Measurements from ENCODE around the gene NR4A3.

DNA sequence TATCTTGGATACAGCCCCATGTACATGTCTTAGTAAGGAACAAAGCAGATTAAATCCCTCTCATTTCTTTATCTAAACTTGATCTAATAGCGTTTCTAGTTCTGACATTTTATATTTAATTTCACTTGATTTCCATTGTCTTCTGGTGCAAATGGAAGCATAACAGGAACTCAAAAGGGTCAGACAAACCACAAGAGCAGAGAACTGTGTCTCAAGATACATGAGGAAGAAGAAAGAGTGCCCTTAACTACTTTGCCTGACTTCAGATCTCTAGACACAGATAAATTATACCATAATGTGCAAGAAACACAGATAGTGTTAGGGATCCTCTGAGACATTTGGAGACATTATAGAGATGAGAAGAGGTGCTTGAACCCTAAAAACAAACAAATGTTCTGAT is 64.1 kb downstream of the NR4A3 start:
- TF ChIP-seq, protein P1, sequence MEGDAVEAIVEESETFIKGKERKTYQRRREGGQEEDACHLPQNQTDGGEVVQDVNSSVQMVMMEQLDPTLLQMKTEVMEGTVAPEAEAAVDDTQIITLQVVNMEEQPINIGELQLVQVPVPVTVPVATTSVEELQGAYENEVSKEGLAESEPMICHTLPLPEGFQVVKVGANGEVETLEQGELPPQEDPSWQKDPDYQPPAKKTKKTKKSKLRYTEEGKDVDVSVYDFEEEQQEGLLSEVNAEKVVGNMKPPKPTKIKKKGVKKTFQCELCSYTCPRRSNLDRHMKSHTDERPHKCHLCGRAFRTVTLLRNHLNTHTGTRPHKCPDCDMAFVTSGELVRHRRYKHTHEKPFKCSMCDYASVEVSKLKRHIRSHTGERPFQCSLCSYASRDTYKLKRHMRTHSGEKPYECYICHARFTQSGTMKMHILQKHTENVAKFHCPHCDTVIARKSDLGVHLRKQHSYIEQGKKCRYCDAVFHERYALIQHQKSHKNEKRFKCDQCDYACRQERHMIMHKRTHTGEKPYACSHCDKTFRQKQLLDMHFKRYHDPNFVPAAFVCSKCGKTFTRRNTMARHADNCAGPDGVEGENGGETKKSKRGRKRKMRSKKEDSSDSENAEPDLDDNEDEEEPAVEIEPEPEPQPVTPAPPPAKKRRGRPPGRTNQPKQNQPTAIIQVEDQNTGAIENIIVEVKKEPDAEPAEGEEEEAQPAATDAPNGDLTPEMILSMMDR (IDR thresholded peaks at IDR 0.05; ENCODE audit: low read length), result no peak
- TF ChIP-seq EZH2 (optimal IDR thresholded peaks at IDR 0.05; ENCODE audit: low read depth, low read length), result no peak
- no peak for TF ChIP-seq EZH2phosphoT487 (IDR thresholded peaks at IDR 0.05; ENCODE audit: low read length)
